ENCODE data around the gene RTCA.
"Not testable (repeated sequence)": the region's sequence is repeated elsewhere in the genome, so short reads cannot be mapped to it uniquely, and the experiment has no call there.

RTCA gene

GRCh38 chr1:100309863-100310262, 43.8 kb downstream of the RTCA start:
- no peak for DNase-seq

DNA sequence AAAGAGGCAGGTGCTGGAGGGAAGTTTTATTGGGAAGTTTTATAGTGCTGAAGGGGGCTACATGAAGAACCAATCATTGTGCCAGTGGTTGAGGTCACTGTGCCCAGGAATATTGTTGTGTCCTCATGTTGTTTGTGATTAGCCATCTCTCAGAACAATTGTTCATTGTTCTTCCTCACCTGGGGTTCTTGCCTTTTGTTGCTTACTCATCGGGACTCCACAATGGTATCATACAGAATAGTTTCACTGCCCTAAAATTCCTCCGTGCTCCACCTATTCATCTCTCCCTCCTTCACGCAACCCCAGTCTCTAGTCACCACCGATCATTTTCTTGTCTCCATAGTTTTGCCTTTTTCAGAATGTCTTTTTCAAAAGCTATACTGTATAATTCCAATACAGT, 47.4 kb downstream of the RTCA start:
- DNase-seq = no peak

- DNase-seq = no peak
Observed at GRCh38 chr1:100316622-100317021, 50.6 kb downstream of the RTCA start.

GRCh38 chr1:100320311-100321099, 54.5 kb downstream of the RTCA start:
- no peak for DNase-seq

GRCh38 chr1:100321100-100321493, 55.1 kb downstream of the RTCA start:
- no peak for DNase-seq

- DNase-seq = no peak
Observed at GRCh38 chr1:100321506-100321905, 55.5 kb downstream of the RTCA start.

DNA sequence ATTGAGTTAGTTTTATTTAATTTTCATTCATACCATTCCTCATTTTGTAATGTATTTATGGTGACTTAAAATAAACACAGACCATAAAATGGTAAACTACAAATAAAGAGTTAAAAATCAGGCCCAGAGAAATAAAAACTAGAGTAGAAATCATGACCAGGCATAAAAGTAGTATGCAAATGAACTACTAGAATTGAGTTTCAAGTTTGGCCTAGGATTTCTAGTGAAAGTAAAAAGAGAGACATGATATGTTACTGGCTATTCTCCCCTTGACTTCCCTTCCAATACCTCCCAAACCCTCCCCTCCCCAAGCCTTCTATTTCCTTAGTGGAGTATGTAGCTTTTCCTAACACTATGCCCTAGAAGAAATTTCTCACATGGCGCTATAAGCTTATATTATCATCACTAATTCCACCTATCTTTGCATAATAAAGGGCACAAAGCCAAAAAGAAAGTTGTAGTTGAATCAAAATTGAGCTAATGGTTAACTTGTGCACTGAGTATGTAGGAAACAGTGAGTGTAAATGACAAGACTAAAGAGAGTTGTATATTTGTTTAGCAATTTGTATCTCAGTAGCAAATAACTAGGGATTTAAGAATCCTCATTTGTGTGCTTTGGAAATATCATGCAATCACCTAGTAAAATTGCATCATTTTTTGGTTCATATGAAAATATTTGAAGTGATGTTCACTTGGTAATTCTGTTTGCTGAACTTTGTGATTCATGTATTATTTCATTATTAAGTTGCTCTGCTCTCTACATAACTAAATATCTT, 56.6 kb downstream of the RTCA start:
- no peak for DNase-seq

DNA sequence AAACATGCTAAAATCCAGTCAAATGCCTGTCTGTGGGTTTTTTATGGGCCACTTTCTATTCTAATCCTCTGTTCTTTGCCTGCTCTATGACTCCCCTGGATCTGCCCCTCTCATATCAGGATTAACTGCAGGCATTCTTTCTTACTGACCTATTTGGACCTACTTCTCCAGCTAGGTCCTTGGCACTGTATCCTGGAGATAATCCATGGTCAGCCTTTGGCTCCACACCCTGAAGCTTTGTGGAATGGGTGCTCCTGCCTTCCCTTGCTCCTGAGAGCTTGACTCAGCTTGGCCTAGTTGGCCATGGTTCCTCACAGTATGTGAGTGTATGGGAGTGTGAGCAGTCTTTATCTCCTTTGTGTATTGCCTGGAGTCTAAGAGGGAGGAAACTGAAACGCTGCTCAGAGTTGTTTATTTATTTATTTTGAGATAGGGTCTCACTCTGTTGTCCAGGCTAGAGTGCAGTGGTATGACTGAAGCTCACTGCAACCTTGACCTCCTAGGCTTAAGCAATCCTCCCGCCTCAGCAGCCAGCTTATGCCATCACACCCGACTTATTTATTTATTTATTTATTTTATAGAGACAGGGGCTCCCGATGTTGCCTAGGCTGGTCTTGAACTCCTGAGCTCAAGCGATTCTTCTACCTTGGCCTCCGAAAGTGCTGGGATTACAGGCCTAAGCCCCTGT, 57.5 kb downstream of the RTCA start:
- no peak for DNase-seq

- no peak for DNase-seq
Observed at GRCh38 chr1:100325415-100326324, 59.7 kb downstream of the RTCA start.

DNA sequence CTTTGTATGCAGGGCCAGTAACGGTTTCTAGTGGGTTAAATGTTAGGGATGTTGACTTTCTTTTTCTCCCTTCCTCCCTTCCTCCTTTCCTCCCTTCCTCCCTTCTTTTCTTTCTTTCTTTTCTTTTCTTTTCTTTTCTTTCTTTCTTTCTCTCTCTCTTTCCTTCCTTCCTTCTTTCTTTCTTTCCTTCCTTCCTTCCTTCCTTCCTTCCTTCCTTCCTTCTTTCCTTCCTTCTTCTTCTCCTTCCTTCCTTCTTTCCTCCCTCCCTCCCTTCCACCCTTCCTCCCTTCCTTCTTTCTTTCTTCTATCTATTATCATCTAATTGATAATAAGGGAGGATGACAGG, 60.3 kb downstream of the RTCA start:
- DNase-seq = not testable (repeated sequence)

DNA sequence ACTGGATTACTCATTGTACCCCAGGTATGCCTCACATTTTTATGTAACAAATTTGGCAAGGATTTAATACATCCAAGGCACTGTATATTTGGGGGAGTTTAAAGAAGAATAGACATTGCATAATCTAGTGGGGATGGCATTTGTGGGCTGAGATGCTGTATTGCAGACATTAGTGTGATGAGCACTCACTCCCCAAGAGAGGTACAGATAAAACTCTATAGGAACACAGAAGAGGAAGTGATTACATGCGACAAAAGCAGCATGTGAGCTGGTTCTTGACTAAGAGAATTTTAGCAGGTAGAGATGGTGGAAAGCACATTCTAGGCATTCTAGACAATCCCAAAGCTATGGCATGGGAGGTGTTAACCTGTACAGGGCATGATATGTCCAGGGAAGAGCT, 62.1 kb downstream of the RTCA start:
- DNase-seq = no peak

DNA sequence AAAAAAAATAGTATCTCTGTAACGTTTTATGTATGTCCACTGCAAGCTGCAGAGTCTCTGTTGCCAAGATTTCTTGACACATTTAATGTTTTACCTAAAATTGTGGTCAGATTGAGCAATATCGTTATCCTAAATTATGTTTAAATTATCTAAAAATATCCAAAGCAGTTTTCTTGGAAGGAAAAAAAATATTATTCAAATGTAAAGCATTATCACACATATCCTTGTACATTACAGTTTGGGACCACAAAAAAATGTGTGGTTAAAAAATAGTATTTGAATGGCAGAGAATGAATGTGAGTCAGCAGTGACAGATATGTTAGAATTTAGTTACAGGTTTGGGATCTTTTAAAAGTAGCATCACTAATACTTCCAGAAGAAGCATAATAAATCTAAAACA, 65.1 kb downstream of the RTCA start:
- DNase-seq = not testable (repeated sequence)

DNA sequence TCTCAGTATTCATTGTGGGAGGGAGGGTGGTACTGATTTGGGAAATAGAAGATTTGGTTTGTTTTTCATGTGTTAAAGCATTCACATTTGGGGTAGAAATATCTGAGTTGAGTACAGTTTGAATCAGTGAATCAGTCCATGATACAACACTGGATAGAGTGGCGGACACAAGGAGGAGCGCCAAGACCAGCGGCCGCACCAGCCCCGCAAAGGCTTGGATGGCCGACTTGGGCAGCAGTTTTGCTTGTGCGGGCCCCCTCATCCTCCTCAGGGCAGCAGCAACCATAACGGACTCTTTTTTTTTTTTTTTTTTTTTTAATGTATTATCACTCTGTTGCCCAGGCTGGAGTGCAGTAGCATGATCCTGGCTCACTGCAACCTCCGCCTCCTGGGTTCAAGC, 66.3 kb downstream of the RTCA start:
- DNase-seq = no peak

- DNase-seq = no peak
Observed at GRCh38 chr1:100335436-100335835, 69.4 kb downstream of the RTCA start.

DNA sequence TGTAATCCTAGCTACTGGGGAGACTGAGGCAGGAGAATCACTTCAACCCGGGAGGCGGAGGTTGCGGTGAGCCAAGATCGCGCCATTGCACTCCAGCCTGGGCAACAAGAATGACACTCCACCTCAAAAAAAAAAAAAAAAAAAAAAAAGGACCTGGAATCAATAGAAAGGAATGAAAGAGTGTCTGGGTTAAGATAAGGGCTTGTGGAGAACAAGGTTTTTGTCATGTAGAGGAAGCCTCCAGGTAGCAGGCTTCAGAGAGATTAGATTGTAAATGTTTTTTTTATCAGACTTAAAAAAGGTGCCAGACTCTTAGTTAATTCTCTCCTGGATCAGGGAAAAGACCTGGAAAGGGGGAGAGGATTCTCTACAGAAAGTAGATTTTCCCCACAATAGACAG, 71.9 kb downstream of the RTCA start:
- DNase-seq = not testable (repeated sequence)

DNA sequence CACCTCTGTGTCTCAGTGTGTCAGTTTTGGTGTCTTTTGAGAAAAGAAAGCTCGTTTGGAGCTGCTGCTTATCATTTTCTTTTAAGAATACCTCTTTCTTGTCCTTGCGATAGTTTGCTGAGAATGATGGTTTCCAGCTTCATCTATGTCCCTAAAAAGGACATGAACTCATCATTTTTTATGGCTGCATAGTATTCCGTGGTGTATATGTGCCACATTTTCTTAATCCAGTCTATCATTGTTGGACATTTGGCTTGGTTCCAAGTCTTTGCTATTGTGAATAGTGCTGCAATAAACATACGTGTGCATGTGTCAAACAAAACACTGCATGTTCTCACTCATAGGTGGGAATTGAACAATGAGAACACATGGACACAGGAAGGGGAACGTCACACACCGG, 73.7 kb downstream of the RTCA start:
- DNase-seq = not testable (repeated sequence)

DNA sequence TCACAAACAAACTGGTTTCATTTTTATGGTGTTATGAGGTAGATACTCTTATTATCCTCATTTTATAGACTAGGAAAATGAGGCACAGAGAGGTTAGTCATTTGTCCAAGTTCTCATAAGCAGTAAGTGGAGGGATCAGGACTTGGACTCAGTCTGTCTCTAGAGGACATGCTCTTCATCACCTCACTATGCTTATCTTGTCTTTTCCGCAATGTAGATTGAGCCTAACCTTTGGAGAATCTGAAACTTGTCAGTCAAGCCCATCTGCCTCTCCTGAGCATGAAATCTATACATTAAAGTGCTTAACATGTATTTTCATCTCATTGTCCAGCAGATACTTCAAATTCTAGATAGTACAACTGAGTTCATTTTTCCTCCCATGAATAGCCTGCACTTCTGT, 74.5 kb downstream of the RTCA start:
- DNase-seq = no peak

DNA sequence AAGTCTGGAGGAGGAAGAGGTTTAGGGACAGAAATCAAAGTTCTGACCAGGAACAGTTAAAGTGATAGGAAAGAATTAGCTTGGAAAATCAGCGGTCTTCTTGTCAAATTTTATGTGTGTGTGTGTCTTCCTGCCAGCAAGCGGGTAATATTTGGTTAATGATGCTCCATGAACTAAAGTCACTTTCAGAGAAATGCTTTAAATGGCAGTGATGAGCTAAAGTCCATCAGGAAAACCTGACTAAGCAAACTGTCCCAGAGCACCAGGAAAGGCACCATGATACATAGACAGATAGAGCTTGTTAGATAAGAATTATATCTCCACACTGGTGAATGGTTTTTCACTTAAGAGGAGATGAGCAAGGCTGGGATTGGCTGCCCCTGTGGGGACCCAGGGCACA, 76.3 kb downstream of the RTCA start:
- no peak for DNase-seq
